Fibroblast of the aortic adventitia (primary cell): ENCODE measurements around the gene EPHA4. TPM values are rescaled to one million over a fixed set of nuclear protein-coding genes. Genes with fewer than 3 reads are reported as not detected.

ENCODE experiments used
- DNase-seq: peaks from one replicate; pipeline ENCODE4 v3.0.0-alpha.2; 2010; ENCODE audit warnings: low read depth
- H3K4me3 ChIP-seq: 2 replicates; pipeline ENCODE4 v1.5.1; 2011; ENCODE audit warnings: low read depth, mild to moderate bottlenecking, control low read depth, low read length, moderate library complexity
- CTCF ChIP-seq: IDR thresholded peaks from 2 replicates; pipeline ENCODE4 v1.5.1; 2011; ENCODE audit warnings: mild to moderate bottlenecking, low read length, control low read depth, inconsistent platforms; ENCODE audit not compliant: insufficient read depth
- total RNA-seq: library from RNA; depleted of rRNA; stranded (reverse); fragments of >200 nt; gene quantifications from 2 replicates; pipeline ENCODE4 v1.2.3, GENCODE V29; 2012; ENCODE audit warnings: low replicate concordance

Gene EPHA4
- total RNA-seq, 1 donor, result 13.9 TPM

GRCh38 chr2:221561770-221562169 lies 10.3 kb downstream of the EPHA4 start:
- TF ChIP-seq CTCF, result no peak
- DNase-seq, result no peak

GRCh38 chr2:221559991-221560390 lies 12.1 kb downstream of the EPHA4 start:
- H3K4me3 ChIP-seq, result no peak overlapping the region
- TF ChIP-seq CTCF, result no peak
- DNase-seq, result no peak

More at GRCh38 chr2:221561770-221562169, 10.3 kb downstream of the EPHA4 start:
- H3K4me3 ChIP-seq, result no peak overlapping the region

- TF ChIP-seq CTCF, result no peak
- no peak for DNase-seq
- H3K4me3 ChIP-seq, result no peak overlapping the region
Observed at GRCh38 chr2:221558107-221558506, 14.0 kb downstream of the EPHA4 start.

GRCh38 chr2:221555494-221555846 lies 16.6 kb downstream of the EPHA4 start:
- no peak for TF ChIP-seq CTCF
- H3K4me3 ChIP-seq, result no peak overlapping the region
- no peak for DNase-seq

GRCh38 chr2:221554769-221555493 lies 17.2 kb downstream of the EPHA4 start:
- TF ChIP-seq CTCF, result no peak
- peak; percentile 43 for DNase-seq
- H3K4me3 ChIP-seq, result no peak overlapping the region

- DNase-seq, result no peak
- no peak overlapping the region for H3K4me3 ChIP-seq
- TF ChIP-seq CTCF, result no peak
Observed at GRCh38 chr2:221553333-221553732, 18.8 kb downstream of the EPHA4 start.

GRCh38 chr2:221552291-221552690 lies 19.8 kb downstream of the EPHA4 start:
- TF ChIP-seq CTCF, result no peak
- no peak for DNase-seq

More at GRCh38 chr2:221552291-221552690, 19.8 kb downstream of the EPHA4 start:
- H3K4me3 ChIP-seq, result no peak overlapping the region
